ENCODE measurements around the gene SLC4A5.
"Not testable (repeated sequence)": the region's sequence is repeated elsewhere in the genome, so short reads cannot be mapped to it uniquely, and the experiment has no call there.

The SLC4A5 gene

GRCh38 chr2:74232426-74232825 lies 110.8 kb downstream of the SLC4A5 start:
- DNase-seq (ENCODE audit: low read depth): no peak

- DNase-seq (ENCODE audit: low read depth): not testable (repeated sequence)
These were observed 113.4 kb downstream of the SLC4A5 start for GRCh38 chr2:74229865-74230264.

GRCh38 chr2:74228772-74229171 lies 114.4 kb downstream of the SLC4A5 start:
- no peak for DNase-seq (ENCODE audit: low read depth)

GRCh38 chr2:74227646-74228045 lies 115.6 kb downstream of the SLC4A5 start:
- DNase-seq (ENCODE audit: low read depth): no peak

GRCh38 chr2:74226648-74227213 lies 116.5 kb downstream of the SLC4A5 start:
- DNase-seq (ENCODE audit: low read depth): no peak

- DNase-seq (ENCODE audit: low read depth): no peak
These were observed 117.3 kb downstream of the SLC4A5 start for GRCh38 chr2:74225698-74226459.

- DNase-seq (ENCODE audit: low read depth): no peak
These were observed 119.1 kb downstream of the SLC4A5 start for GRCh38 chr2:74223941-74224770.

- DNase-seq (ENCODE audit: low read depth): no peak
These were observed 120.9 kb downstream of the SLC4A5 start for GRCh38 chr2:74222300-74222650.

- no peak for DNase-seq (ENCODE audit: low read depth)
These were observed 121.5 kb downstream of the SLC4A5 start for GRCh38 chr2:74221604-74222299.

- peak; percentile 45 for DNase-seq (ENCODE audit: low read depth)
These were observed 122.1 kb downstream of the SLC4A5 start for GRCh38 chr2:74221091-74221490.

- DNase-seq (ENCODE audit: low read depth): no peak
These were observed 123.2 kb downstream of the SLC4A5 start for GRCh38 chr2:74219846-74220486.

GRCh38 chr2:74216642-74217041 lies 126.6 kb downstream of the SLC4A5 start:
- no peak for DNase-seq (ENCODE audit: low read depth)

GRCh38 chr2:74215771-74216170 lies 127.4 kb downstream of the SLC4A5 start:
- DNase-seq (ENCODE audit: low read depth): not testable (repeated sequence)

GRCh38 chr2:74212702-74213410 lies 130.4 kb downstream of the SLC4A5 start:
- DNase-seq (ENCODE audit: low read depth): no peak

- DNase-seq (ENCODE audit: low read depth): peak; percentile 83
These were observed 137.0 kb downstream of the SLC4A5 start for GRCh38 chr2:74206180-74206688.

- DNase-seq (ENCODE audit: low read depth): no peak
These were observed 137.6 kb downstream of the SLC4A5 start for GRCh38 chr2:74205596-74205995.

- DNase-seq (ENCODE audit: low read depth): no peak
These were observed 138.1 kb downstream of the SLC4A5 start for GRCh38 chr2:74205113-74205512.

- DNase-seq (ENCODE audit: low read depth): no peak
These were observed 138.8 kb downstream of the SLC4A5 start for GRCh38 chr2:74204436-74204835.

- peak; percentile 51 for DNase-seq (ENCODE audit: low read depth)
These were observed 141.6 kb downstream of the SLC4A5 start for GRCh38 chr2:74201596-74201995.

- no peak for DNase-seq (ENCODE audit: low read depth)
These were observed 142.0 kb downstream of the SLC4A5 start for GRCh38 chr2:74201196-74201595.

- DNase-seq (ENCODE audit: low read depth): peak; percentile 51
These were observed 143.3 kb downstream of the SLC4A5 start for GRCh38 chr2:74199871-74200305.

All from amniotic epithelial cell (primary cell).